Suprapubic skin (tissue), 4 donors: ENCODE results near the gene TPI1. TPM values are rescaled to one million over a fixed set of nuclear protein-coding genes. Genes with fewer than 3 reads are reported as not detected.
"Not testable (repeated sequence)": the region's sequence is repeated elsewhere in the genome, so short reads cannot be mapped to it uniquely, and the experiment has no call there.

Experiments used
- DNase-seq, 2 donors: peaks; one replicate each; pipeline ENCODE4 v3.0.0-alpha.2; 2019; ENCODE audit warnings: low spot score in 2 of 2
- H3K27ac ChIP-seq: fragments of 200-600 bp; sonication (generic); one replicate; pipeline ENCODE4 v1.5.1; 2019
- H3K27me3 ChIP-seq: fragments of 200-600 bp; sonication (generic); one replicate; pipeline ENCODE4 v1.5.1; 2019
- H3K36me3 ChIP-seq: fragments of 200-600 bp; sonication (generic); one replicate; pipeline ENCODE4 v1.5.1; 2019
- H3K4me1 ChIP-seq: fragments of 200-600 bp; sonication (generic); one replicate; pipeline ENCODE4 v1.5.1; 2019
- H3K4me3 ChIP-seq: fragments of 200-600 bp; sonication (generic); one replicate; pipeline ENCODE4 v1.5.1; 2019; ENCODE audit warnings: mild to moderate bottlenecking
- H3K9me3 ChIP-seq: fragments of 200-600 bp; sonication (generic); one replicate; pipeline ENCODE4 v1.5.1; 2019
- EP300 ChIP-seq: sonication (generic); formaldehyde crosslinking; IDR thresholded peaks from one replicate; pipeline ENCODE4 v1.6.1; 2017; ENCODE audit warnings: antibody characterized with exemption
- POLR2A ChIP-seq, 2 donors: fragments of 450-650 bp; IDR thresholded peaks; one replicate each; pipeline ENCODE4 v1.6.1; 2017; ENCODE audit warnings: antibody characterized with exemption in 2 of 2, mild to moderate bottlenecking in 2 of 2, moderate library complexity in 2 of 2
- POLR2AphosphoS5 ChIP-seq, 3 donors: sonication (generic); formaldehyde crosslinking; IDR thresholded peaks; one replicate each; pipeline ENCODE4 v1.6.1; 2017; ENCODE audit warnings: antibody characterized with exemption in 3 of 3
- WGBS: methylation state at CpG from one replicate; pipeline ENCODE4 v1.1.5; 2018; 5-methylcytosine and 5-hydroxymethylcytosine counted together
- total RNA-seq, 4 donors: library from RNA; depleted of rRNA; stranded (reverse); fragments of >200 nt; gene quantifications; one replicate each; pipeline ENCODE4 v1.1.0, GENCODE V29; 2016
- TF ChIP-seq, protein P1 (sequence below), 2 donors: fragments of 200-600 bp in 1 of 2; fragments of 450-650 bp in 1 of 2; sonication (generic) in 1 of 2; IDR thresholded peaks; one replicate each; pipeline ENCODE4 v1.5.1; 2016 to 2019; ENCODE audit warnings: antibody characterized with exemption in 2 of 2, mild to moderate bottlenecking in 1 of 2, moderate library complexity in 1 of 2

The TPI1 gene
- total RNA-seq, 4 donors from 2014 or later = 185 to 498 (median 405) TPM

DNA sequence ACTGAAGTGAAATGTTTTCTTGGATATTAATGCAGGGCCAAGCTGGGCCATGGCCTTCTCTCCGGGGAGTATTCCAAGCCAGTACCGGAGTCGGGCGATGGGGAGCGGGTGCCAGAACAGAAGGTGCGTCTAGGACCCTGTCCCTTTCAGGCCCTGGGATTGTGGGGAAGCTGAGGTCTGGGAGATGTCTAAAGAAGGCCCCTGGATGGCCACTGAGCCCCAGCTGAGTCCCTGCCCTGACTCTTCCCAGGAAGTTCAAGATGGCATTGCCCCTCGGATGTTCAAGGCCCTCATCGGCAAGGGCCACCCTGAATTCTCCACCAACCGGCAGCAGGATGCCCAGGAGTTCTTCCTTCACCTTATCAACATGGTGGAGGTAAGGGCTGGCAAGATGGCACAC lies 7.2 kb upstream of the TPI1 start:
- H3K27me3 ChIP-seq = no peaks in the 10 kb centered on the region
- no peak for DNase-seq
- TF ChIP-seq EP300 = no peak
- no peak for TF ChIP-seq POLR2A (IDR thresholded peaks at IDR 0.05)
- no peak for TF ChIP-seq POLR2AphosphoS5 (IDR thresholded peaks at IDR 0.05)
- TF ChIP-seq, protein P1, sequence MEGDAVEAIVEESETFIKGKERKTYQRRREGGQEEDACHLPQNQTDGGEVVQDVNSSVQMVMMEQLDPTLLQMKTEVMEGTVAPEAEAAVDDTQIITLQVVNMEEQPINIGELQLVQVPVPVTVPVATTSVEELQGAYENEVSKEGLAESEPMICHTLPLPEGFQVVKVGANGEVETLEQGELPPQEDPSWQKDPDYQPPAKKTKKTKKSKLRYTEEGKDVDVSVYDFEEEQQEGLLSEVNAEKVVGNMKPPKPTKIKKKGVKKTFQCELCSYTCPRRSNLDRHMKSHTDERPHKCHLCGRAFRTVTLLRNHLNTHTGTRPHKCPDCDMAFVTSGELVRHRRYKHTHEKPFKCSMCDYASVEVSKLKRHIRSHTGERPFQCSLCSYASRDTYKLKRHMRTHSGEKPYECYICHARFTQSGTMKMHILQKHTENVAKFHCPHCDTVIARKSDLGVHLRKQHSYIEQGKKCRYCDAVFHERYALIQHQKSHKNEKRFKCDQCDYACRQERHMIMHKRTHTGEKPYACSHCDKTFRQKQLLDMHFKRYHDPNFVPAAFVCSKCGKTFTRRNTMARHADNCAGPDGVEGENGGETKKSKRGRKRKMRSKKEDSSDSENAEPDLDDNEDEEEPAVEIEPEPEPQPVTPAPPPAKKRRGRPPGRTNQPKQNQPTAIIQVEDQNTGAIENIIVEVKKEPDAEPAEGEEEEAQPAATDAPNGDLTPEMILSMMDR (IDR thresholded peaks at IDR 0.05) = no peak
- WGBS = 90% methylated on average over 5 of the region's 9 CpGs
- no peaks in the 10 kb centered on the region for H3K4me1 ChIP-seq
- no peak overlapping the region for H3K4me3 ChIP-seq
- no peak overlapping the region for H3K27ac ChIP-seq
- peaks cover 99% of the 10 kb centered on the region for H3K36me3 ChIP-seq
- H3K9me3 ChIP-seq = no peaks in the 10 kb centered on the region

DNA sequence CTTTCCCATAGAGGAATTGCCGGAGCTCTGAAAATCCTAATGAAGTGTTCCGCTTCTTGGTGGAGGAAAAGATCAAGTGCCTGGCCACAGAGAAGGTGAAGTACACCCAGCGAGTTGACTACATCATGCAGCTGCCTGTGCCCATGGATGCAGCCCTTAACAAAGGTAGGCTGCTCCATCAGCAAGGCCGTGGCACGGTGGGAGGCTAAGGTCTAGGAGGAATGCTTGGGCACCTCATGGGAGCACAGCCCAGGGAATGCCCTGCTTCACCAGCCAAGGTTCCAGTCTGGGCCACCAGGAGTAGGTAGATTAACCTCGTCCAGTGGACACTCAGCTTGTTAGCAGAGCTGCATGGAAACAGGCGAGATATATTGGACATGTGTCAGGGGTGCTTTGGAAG lies 6.4 kb upstream of the TPI1 start:
- H3K9me3 ChIP-seq = no peaks in the 10 kb centered on the region
- H3K4me3 ChIP-seq = no peak overlapping the region
- H3K4me1 ChIP-seq = no peaks in the 10 kb centered on the region
- DNase-seq = no peak
- 94% methylated on average over 7 of the region's 7 CpGs for WGBS
- no peak for TF ChIP-seq POLR2AphosphoS5 (IDR thresholded peaks at IDR 0.05)
- no peak for TF ChIP-seq POLR2A (IDR thresholded peaks at IDR 0.05)
- peaks cover 99% of the 10 kb centered on the region for H3K36me3 ChIP-seq
- H3K27ac ChIP-seq = no peak overlapping the region
- H3K27me3 ChIP-seq = no peaks in the 10 kb centered on the region

DNA sequence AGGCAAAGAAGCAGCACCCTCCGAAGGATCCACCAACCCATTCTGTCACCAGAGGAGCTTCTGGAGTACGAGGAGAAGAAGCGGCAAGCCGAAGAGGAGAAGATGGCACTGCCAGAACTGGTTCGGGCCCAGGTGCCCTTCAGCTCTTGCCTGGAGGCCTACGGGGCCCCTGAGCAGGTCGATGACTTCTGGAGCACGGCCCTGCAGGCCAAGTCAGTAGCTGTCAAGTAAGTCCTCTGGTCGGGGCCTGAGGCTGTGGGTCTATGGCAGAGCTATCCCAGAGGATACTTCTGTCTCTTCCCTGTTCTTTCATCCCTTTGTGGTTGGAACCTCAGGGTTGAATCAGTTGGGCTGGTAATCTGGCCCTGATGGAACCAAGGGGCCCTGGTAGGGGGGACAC lies 5.9 kb upstream of the TPI1 start:
- Histone ChIP-seq H3K9me3 (no peaks in the 10 kb centered on the region), H3K27ac (no peak overlapping the region), H3K4me1 (peaks cover under 1% of the 10 kb centered on the region), H3K4me3 (no peak overlapping the region), H3K27me3 (no peaks in the 10 kb centered on the region), H3K36me3 (peaks cover 97% of the 10 kb centered on the region)
- 93% methylated on average over 9 of the region's 9 CpGs for WGBS
- DNase-seq = no peak
- TF ChIP-seq, protein P1 (IDR thresholded peaks at IDR 0.05) = no peak
- TF ChIP-seq POLR2A (IDR thresholded peaks at IDR 0.05) (no peak), EP300 (no peak), POLR2AphosphoS5 (IDR thresholded peaks at IDR 0.05) (no peak)

DNA sequence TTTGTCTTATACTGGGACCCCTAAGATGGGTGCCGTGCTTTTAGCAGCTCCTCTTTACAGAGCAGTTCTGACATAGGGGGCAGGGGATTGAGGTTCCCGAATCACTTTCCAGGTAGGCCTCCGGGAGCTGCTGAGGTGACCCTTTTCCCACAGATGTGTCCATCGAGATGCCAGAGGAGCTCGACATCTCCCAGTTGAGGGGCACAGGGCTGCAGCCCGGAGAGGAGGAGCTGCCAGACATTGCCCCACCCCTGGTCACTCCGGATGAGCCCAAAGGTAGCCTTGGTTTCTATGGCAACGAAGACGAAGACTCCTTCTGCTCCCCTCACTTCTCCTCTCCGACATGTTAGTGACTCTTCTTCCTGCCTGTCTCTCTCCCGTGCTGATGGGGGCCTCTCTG lies 4.3 kb upstream of the TPI1 start:
- Histone ChIP-seq H3K27ac (no peak overlapping the region), H3K27me3 (no peaks in the 10 kb centered on the region), H3K9me3 (no peaks in the 10 kb centered on the region), H3K4me3 (no peak overlapping the region), H3K4me1 (peaks cover 10% of the 10 kb centered on the region), H3K36me3 (peaks cover 81% of the 10 kb centered on the region)
- TF ChIP-seq, protein P1 (IDR thresholded peaks at IDR 0.05) = no peak
- no peak for DNase-seq
- WGBS = 91% methylated on average over 11 of the region's 11 CpGs

DNA sequence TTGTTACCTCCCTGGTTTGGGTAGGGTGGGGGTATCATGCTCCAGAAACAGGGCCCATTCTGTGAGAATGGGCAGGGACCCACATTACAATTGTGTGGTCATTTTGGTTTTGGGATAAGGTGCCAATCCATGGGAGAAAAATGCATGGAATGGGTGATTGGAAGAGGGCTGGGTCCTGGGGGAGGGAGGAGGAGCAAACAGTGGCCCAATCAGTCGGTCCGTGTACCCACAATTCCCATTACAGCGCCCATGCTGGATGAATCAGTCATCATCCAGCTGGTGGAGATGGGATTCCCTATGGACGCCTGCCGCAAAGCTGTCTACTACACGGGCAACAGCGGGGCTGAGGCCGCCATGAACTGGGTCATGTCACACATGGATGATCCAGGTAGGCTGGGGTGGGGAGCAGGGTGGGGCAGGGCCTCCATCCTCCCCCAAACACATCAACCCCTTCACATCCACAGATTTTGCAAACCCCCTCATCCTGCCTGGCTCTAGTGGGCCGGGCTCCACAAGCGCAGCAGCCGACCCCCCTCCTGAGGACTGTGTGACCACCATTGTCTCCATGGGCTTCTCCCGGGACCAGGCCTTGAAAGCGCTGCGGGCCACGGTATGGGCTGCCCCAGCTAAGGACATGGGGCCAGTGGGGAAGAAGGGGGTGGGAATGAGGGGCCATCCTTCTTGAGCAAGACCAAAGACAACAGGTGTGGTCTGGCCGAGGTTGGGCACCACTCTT lies 3.6 kb upstream of the TPI1 start:
- DNase-seq = no peak
- peaks cover 73% of the 10 kb centered on the region for H3K36me3 ChIP-seq
- no peak overlapping the region for H3K27ac ChIP-seq
- no peak overlapping the region for H3K4me3 ChIP-seq
- peaks cover 17% of the 10 kb centered on the region for H3K4me1 ChIP-seq
- no peak for TF ChIP-seq POLR2A (IDR thresholded peaks at IDR 0.05)
- TF ChIP-seq EP300 = no peak
- TF ChIP-seq, protein P1 (IDR thresholded peaks at IDR 0.05) = no peak
- no peak for TF ChIP-seq POLR2AphosphoS5 (IDR thresholded peaks at IDR 0.05)
- no peaks in the 10 kb centered on the region for H3K9me3 ChIP-seq
- 95% methylated on average over 16 of the region's 16 CpGs for WGBS
- H3K27me3 ChIP-seq = no peaks in the 10 kb centered on the region

DNA sequence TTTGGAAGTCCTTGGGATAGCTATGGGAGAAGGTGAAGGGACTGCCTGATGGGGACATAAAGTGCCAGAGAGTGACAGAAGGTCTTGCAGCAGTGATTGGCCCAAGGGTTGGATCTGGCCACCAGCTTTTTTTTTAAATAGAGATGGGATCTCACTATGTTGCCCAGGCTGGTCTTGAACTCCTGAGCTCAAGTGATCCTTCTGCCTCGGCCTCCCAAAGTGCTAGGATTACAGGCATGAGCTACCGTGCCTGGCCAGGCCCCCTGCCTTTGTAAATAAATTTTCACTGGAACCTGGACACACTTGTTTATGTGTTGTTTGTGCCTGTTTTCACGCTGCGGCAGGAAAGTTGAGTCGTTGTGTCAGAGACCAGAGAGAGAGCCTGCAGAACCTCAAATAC lies 2.0 kb upstream of the TPI1 start:
- H3K27me3 ChIP-seq, H3K9me3 ChIP-seq, H3K4me3 ChIP-seq, DNase-seq, H3K27ac ChIP-seq: not testable (repeated sequence)
- peaks cover 32% of the 10 kb centered on the region for H3K4me1 ChIP-seq
- H3K36me3 ChIP-seq = peaks cover 66% of the 10 kb centered on the region
- 99% methylated on average over 5 of the region's 5 CpGs for WGBS
